ENCODE data around the gene FHL5.

GRCh38 chr6:96537726-96538125 lies 25.2 kb upstream of the FHL5 start:
- TF ChIP-seq CTCF (conservative IDR thresholded peaks at IDR 0.05) (no peak), EZH2 (IDR thresholded peaks at IDR 0.05; ENCODE audit: low read depth) (no peak)

All from PC-9 (cell line).